IMR-90 (cell line): Measurements from ENCODE around the gene KDM4B. TPM values are rescaled to one million over a fixed set of nuclear protein-coding genes. Genes with fewer than 3 reads are reported as not detected.

Source experiments
- ATAC-seq: fragments of 200-7000 bp; cut with Tn5 transposase; 2 replicates; pipeline ENCODE4 v1.9.1; 2020; ENCODE audit warnings: low read depth, mild to moderate bottlenecking, moderate library complexity
- BruUV-seq: library from RNA; stranded (reverse); fragments of 400-500 nt; replicated peaks from 2 replicates; lab custom pipeline; 2021; lab: Mats Ljungman, UMichigan
- CTCF ChIA-PET: fragments of 300-600 bp; formaldehyde crosslinking; extraction: SDS; loops from one replicate; lab custom pipeline; 2021; ENCODE audit warnings: antibody characterized with exemption; lab: Yijun Ruan, JAX
- POLR2A ChIA-PET: fragments of 300-600 bp; sonication (Branson Sonifier 250); formaldehyde crosslinking; loops from one replicate; lab custom pipeline; 2022; ENCODE audit warnings: antibody characterized with exemption; ENCODE audit not compliant: unreplicated experiment; lab: Charles Lee
- DNase-seq: peaks from one replicate; pipeline ENCODE4 v3.0.0; 2013
- H2AFZ ChIP-seq: replicated peaks from 2 replicates; pipeline ENCODE3; 2013; ENCODE audit warnings: low read length, mild to moderate bottlenecking; ENCODE audit not compliant: poor library complexity
- H2AK5ac ChIP-seq: 2 replicates; pipeline ENCODE4 v1.6.1; 2013; ENCODE audit warnings: low read depth, low read length, inconsistent platforms
- H2AK9ac ChIP-seq: replicated peaks from 2 replicates; pipeline ENCODE3; 2013; ENCODE audit warnings: mild to moderate bottlenecking, low read depth, low read length, moderate library complexity; ENCODE audit not compliant: poor library complexity
- H2BK120ac ChIP-seq: 2 replicates; pipeline ENCODE4 v1.6.1; 2013; ENCODE audit warnings: low read depth, low read length, inconsistent platforms
- H2BK15ac ChIP-seq: 3 replicates; pipeline ENCODE4 v1.6.1; 2013; ENCODE audit warnings: low read depth, low read length, inconsistent platforms
- H2BK20ac ChIP-seq: 2 replicates; pipeline ENCODE4 v1.6.1; 2013; ENCODE audit warnings: low read depth, mild to moderate bottlenecking, inconsistent platforms, low read length, moderate library complexity
- H2BK5ac ChIP-seq: 2 replicates; pipeline ENCODE4 v1.6.1; 2013; ENCODE audit warnings: mild to moderate bottlenecking, low read depth, low read length, inconsistent platforms; ENCODE audit not compliant: poor library complexity, severe bottlenecking
- H3K14ac ChIP-seq: replicated peaks from 2 replicates; pipeline ENCODE4 v1.6.1; 2013; ENCODE audit warnings: low read depth, low read length, inconsistent platforms
- H3K18ac ChIP-seq: 2 replicates; pipeline ENCODE4 v1.6.1; 2013; ENCODE audit warnings: low read depth, low read length, control low read depth
- H3K23ac ChIP-seq: 2 replicates; pipeline ENCODE4 v1.6.1; 2013; ENCODE audit warnings: low read depth, low read length, inconsistent platforms
- H3K27ac ChIP-seq: 2 replicates; pipeline ENCODE4 v1.5.1; 2013; ENCODE audit warnings: mild to moderate bottlenecking, control low read depth, low read length; ENCODE audit not compliant: insufficient read depth
- H3K27me3 ChIP-seq: 2 replicates; pipeline ENCODE4 v1.6.1; 2013; ENCODE audit warnings: low read length; ENCODE audit not compliant: control insufficient read depth, insufficient read depth
- H3K36me3 ChIP-seq: 2 replicates; pipeline ENCODE4 v1.6.1; 2013; ENCODE audit warnings: low read length, mixed read lengths; ENCODE audit not compliant: control insufficient read depth, insufficient read depth
- H3K4ac ChIP-seq: 2 replicates; pipeline ENCODE4 v1.6.1; 2013; ENCODE audit warnings: low read depth, low read length, inconsistent platforms
- H3K4me1 ChIP-seq: 2 replicates; pipeline ENCODE4 v1.6.1; 2013; ENCODE audit warnings: low read length, mixed read lengths; ENCODE audit not compliant: control insufficient read depth, insufficient read depth
- H3K4me2 ChIP-seq: 2 replicates; pipeline ENCODE4 v1.6.1; 2013; ENCODE audit warnings: low read depth, mild to moderate bottlenecking, control low read depth, low read length, moderate library complexity
- H3K4me3 ChIP-seq: 2 replicates; pipeline ENCODE4 v1.5.1; 2013; ENCODE audit warnings: low read depth, mild to moderate bottlenecking, control low read depth, low read length, moderate library complexity; ENCODE audit not compliant: insufficient read depth
- H3K56ac ChIP-seq: 2 replicates; pipeline ENCODE4 v1.6.1; 2013; ENCODE audit warnings: low read length, inconsistent platforms; ENCODE audit not compliant: insufficient read depth; ENCODE audit errors: extremely low read depth
- H3K79me1 ChIP-seq, 2 experiments: 2 replicates each; pipeline ENCODE4 v1.6.1; 2013; ENCODE audit warnings: low read length in 2 of 2, inconsistent platforms in 1 of 2, low read depth in 1 of 2
- H3K9ac ChIP-seq: 2 replicates; pipeline ENCODE4 v1.6.1; 2013; ENCODE audit warnings: low read depth, low read length, control low read depth
- H3K9me1 ChIP-seq: 2 replicates; pipeline ENCODE4 v1.6.1; 2013; ENCODE audit warnings: low read length, inconsistent platforms; ENCODE audit not compliant: insufficient read depth
- H3K9me3 ChIP-seq: 2 replicates; pipeline ENCODE4 v1.6.1; 2013; ENCODE audit warnings: low read length; ENCODE audit not compliant: control insufficient read depth, insufficient read depth
- H4K20me1 ChIP-seq: 2 replicates; pipeline ENCODE4 v1.6.1; 2013; ENCODE audit warnings: low read length, inconsistent platforms; ENCODE audit not compliant: insufficient read depth
- H4K5ac ChIP-seq: 2 replicates; pipeline ENCODE4 v1.6.1; 2013; ENCODE audit warnings: mild to moderate bottlenecking, low read depth, low read length, control low read depth
- H4K8ac ChIP-seq, 2 experiments: 2 replicates each; pipeline ENCODE4 v1.6.1; 2013; ENCODE audit warnings: low read depth in 2 of 2, low read length in 2 of 2, control low read depth in 1 of 2, inconsistent platforms in 1 of 2
- H4K91ac ChIP-seq: 2 replicates; pipeline ENCODE4 v1.6.1; 2013; ENCODE audit warnings: low read depth, low read length, inconsistent platforms; ENCODE audit not compliant: insufficient read depth
- MAZ ChIP-seq: IDR thresholded peaks from 2 replicates; pipeline ENCODE4 v1.6.1; 2012; ENCODE audit warnings: low read depth, mild to moderate bottlenecking, low read length, improper control_type of control experiment, moderate library complexity, borderline replicate concordance
- WGBS, 2 experiments: methylation state at CpG; one replicate each; pipeline versions ENCODE4 v1.1.5 to v1.1.7; 2013; ENCODE audit warnings: missing lambda C conversion rate in 2 of 2; ENCODE audit not compliant: insufficient read length in 1 of 2; ENCODE audit errors: extremely low coverage in 2 of 2; 5-methylcytosine and 5-hydroxymethylcytosine counted together
- dilution Hi-C: fragments of 300-500 bp; cut with HindIII; formaldehyde crosslinking; loops from one replicate; pipeline ENCODE4 v1.14.3; 2018; ENCODE audit warnings: low sequenced_read_pairs; ENCODE audit not compliant: unreplicated experiment
- in situ Hi-C: fragments of 300-500 bp; cut with MboI; formaldehyde crosslinking; loops from 3 replicates; pipeline ENCODE4 v1.14.3; 2019; ENCODE audit warnings: low sequenced_read_pairs, inconsistent platforms, mixed read lengths
- intact Hi-C: fragments of 100-400 bp; cut with micrococcal nuclease; formaldehyde crosslinking; loops from 2 replicates; pipeline ENCODE4 v1.10.0; 2022
- polyA plus RNA-seq, 3 experiments: library from polyadenylated mRNA; depleted of rRNA; stranded (reverse); fragments of >200 nt; gene quantifications; 2 replicates each; pipeline ENCODE4 v1.2.3, GENCODE V29; 2012; ENCODE audit warnings: low replicate concordance in 1 of 3
- total RNA-seq: library from RNA; depleted of rRNA; stranded (reverse); fragments of >200 nt; gene quantifications from 2 replicates; pipeline ENCODE4 v1.2.3, GENCODE V29; 2012
- TF ChIP-seq, protein P1 (sequence below): fragments of 150-350 bp; IDR thresholded peaks from 2 replicates; pipeline ENCODE4 v1.6.1; 2017; ENCODE audit warnings: mild to moderate bottlenecking, antibody characterized with exemption, low read length, low read depth
- TF ChIP-seq, protein P2 (sequence below): fragments of 150-350 bp; IDR thresholded peaks from 2 replicates; pipeline ENCODE4 v1.6.1; 2016; ENCODE audit warnings: low read depth, mild to moderate bottlenecking, low read length, moderate library complexity, borderline replicate concordance

The KDM4B gene
- total and polyA plus RNA-seq, 2 of the 4 experiments (the other 2 are of a cell fraction), result 5.0 to 17.9 TPM

DNA sequence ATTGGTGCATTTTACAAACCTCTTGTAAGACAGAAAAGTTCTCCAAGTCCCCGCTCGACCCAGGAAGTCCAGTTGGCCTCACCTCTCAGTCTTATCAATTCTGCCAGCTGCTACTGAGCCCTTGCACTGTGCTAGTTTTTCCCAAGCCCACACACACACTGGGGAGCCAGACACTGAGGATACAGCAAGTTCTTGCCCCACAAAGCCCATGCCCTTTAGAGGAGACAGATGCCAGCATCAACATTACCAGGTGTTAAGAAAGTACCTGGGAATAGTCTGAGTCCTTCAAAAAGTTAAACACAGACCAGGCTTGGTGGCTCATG lies 196.7 kb downstream of the KDM4B start:
- peak overlapping the region; percentile 45; the same call in 1 of the 2 replicates for H3K4ac ChIP-seq
- 0 out of 2 replicates have a peak overlapping the region, but pooled peaks have one; percentile 47 for H2BK20ac ChIP-seq
- TF ChIP-seq, protein P1, sequence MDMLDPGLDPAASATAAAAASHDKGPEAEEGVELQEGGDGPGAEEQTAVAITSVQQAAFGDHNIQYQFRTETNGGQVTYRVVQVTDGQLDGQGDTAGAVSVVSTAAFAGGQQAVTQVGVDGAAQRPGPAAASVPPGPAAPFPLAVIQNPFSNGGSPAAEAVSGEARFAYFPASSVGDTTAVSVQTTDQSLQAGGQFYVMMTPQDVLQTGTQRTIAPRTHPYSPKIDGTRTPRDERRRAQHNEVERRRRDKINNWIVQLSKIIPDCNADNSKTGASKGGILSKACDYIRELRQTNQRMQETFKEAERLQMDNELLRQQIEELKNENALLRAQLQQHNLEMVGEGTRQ, result no peak
- TF ChIP-seq, protein P2, sequence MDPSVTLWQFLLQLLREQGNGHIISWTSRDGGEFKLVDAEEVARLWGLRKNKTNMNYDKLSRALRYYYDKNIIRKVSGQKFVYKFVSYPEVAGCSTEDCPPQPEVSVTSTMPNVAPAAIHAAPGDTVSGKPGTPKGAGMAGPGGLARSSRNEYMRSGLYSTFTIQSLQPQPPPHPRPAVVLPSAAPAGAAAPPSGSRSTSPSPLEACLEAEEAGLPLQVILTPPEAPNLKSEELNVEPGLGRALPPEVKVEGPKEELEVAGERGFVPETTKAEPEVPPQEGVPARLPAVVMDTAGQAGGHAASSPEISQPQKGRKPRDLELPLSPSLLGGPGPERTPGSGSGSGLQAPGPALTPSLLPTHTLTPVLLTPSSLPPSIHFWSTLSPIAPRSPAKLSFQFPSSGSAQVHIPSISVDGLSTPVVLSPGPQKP, result no peak
- TF ChIP-seq MAZ, result no peak
- ChIA-PET CTCF (interaction anchor here (1.0 kb wide), 1 partner anchor 10 kb away, joined by 4 read pairs; no protein-coding TSS in a partner anchor), POLR2A (no interaction called here)
- no peak overlapping the region for H3K23ac ChIP-seq
- no peak overlapping the region for H4K5ac ChIP-seq
- H3K4me1 ChIP-seq, result peaks cover 3% of the 10 kb centered on the region; the same call in 1 of the 2 replicates
- H3K79me1 ChIP-seq, result no peaks in the 10 kb centered on the region
- H3K9ac ChIP-seq, result no peak overlapping the region
- peak overlapping the region; percentile 51; the same call in 1 of the 2 replicates for H2AK5ac ChIP-seq
- H3K56ac ChIP-seq, result no peak overlapping the region
- H4K8ac ChIP-seq, result peak overlapping the region in 1 of 2 experiments; percentile 47; a peak in 1 of 4 replicates
- 90% methylated on average over 2 of the region's 2 CpGs; no CpG with 5 or more reads in 1 of the 2 experiments for WGBS, 2 experiments
- no peak overlapping the region for H3K18ac ChIP-seq
- in situ Hi-C loops, result no loop called here
- H2AK9ac ChIP-seq, result no peak overlapping the region
- H3K4me2 ChIP-seq, result no peak overlapping the region
- no TSS peak for BruUV-seq
- dilution Hi-C loops, result no loop called here
- no peaks in the 10 kb centered on the region for H3K27me3 ChIP-seq
- intact Hi-C loops, result no loop called here
- no peak overlapping the region for H2BK5ac ChIP-seq
- peak overlapping the region; percentile 21; the same call in 1 of the 2 replicates for H4K91ac ChIP-seq
- no peak overlapping the region for H3K27ac ChIP-seq
- H3K9me3 ChIP-seq, result no peaks in the 10 kb centered on the region
- no peak overlapping the region for H2BK15ac ChIP-seq
- H3K14ac ChIP-seq, result peak overlapping the region; percentile 50; the same call in 1 of the 2 replicates
- H2BK120ac ChIP-seq, result peak overlapping the region; percentile 71; the same call in 1 of the 2 replicates
- no peaks in the 10 kb centered on the region for H4K20me1 ChIP-seq
- H3K4me3 ChIP-seq, result no peak overlapping the region
- ATAC-seq (no peak), DNase-seq (no peak)
- H3K36me3 ChIP-seq, result no peaks in the 10 kb centered on the region
- H2AFZ ChIP-seq, result no peak overlapping the region
- no peaks in the 10 kb centered on the region for H3K9me1 ChIP-seq
